B cell (primary cell): Measurements from ENCODE around the gene HLA-C. TPM values are rescaled to one million over a fixed set of nuclear protein-coding genes. Genes with fewer than 3 reads are reported as not detected.

Source experiments
- ATAC-seq: fragments of 200-7000 bp; cut with Tn5 transposase; one replicate; pipeline ENCODE4 v1.10.0; 2021; ENCODE audit warnings: low read depth, mild to moderate bottlenecking, moderate number of reproducible peaks, moderate library complexity
- CTCF ChIA-PET: fragments of 350-600 bp; sonication (Branson Sonifier 250); formaldehyde crosslinking; loops from one replicate; lab custom pipeline; 2021; ENCODE audit warnings: antibody characterized with exemption, inconsistent platforms; lab: Charles Lee
- POLR2A ChIA-PET: fragments of 350-600 bp; sonication (Branson Sonifier 250); formaldehyde crosslinking; loops from one replicate; lab custom pipeline; 2021; ENCODE audit warnings: antibody characterized with exemption; lab: Charles Lee
- DNase-seq: peaks from one replicate; pipeline ENCODE4 v3.0.0; 2013
- H2AFZ ChIP-seq: 2 replicates; pipeline ENCODE4 v1.6.1; 2012; ENCODE audit warnings: mild to moderate bottlenecking, low read depth, low read length; ENCODE audit not compliant: insufficient read depth, poor library complexity, severe bottlenecking
- H3K27ac ChIP-seq, 2 donors: 1 replicate in 1 of 2; 2 replicates in 1 of 2; pipeline ENCODE4 v1.5.1; 2012 to 2013; ENCODE audit warnings: low read length in 2 of 2, mild to moderate bottlenecking in 2 of 2, moderate library complexity in 1 of 2
- H3K27me3 ChIP-seq, 4 experiments: fragments of 200-600 bp in 1 of 4; sonication (generic) in 1 of 4; replicated peaks in 1 of 4; 1 replicate in 2 of 4; 2 replicates in 2 of 4; pipeline versions ENCODE4 v1.6.1 to v1.7.0; 2013 to 2016; ENCODE audit warnings: low read length in 3 of 4, mild to moderate bottlenecking in 2 of 4, mixed read lengths in 1 of 4, moderate library complexity in 1 of 4; ENCODE audit not compliant: insufficient read depth in 4 of 4, control insufficient read depth in 3 of 4; ENCODE audit errors: control extremely low read depth in 1 of 4
- H3K36me3 ChIP-seq, 2 experiments: replicated peaks in 1 of 2; 1 replicate in 1 of 2; 2 replicates in 1 of 2; pipeline versions ENCODE4 v1.6.1 to v1.7.1; 2013; ENCODE audit warnings: low read length in 1 of 2; ENCODE audit not compliant: insufficient read depth in 2 of 2, control insufficient read depth in 1 of 2; ENCODE audit errors: control extremely low read depth in 1 of 2, extremely low read depth in 1 of 2
- H3K4me1 ChIP-seq, 2 donors: fragments of 200-600 bp in 1 of 2; sonication (generic) in 1 of 2; 1 replicate in 1 of 2; 2 replicates in 1 of 2; pipeline versions ENCODE4 v1.5.1 to v1.6.1; 2013 to 2017; ENCODE audit warnings: low read length in 2 of 2; ENCODE audit not compliant: control insufficient read depth in 2 of 2, insufficient read depth in 2 of 2
- H3K4me2 ChIP-seq: replicated peaks from 2 replicates; pipeline ENCODE3; 2012; ENCODE audit warnings: mild to moderate bottlenecking, low read depth, low read length; ENCODE audit not compliant: poor library complexity, severe bottlenecking
- H3K4me3 ChIP-seq, 5 experiments: fragments of 200-600 bp in 1 of 5; sonication (generic) in 1 of 5; 1 replicate in 3 of 5; 2 replicates in 2 of 5; pipeline versions ENCODE4 v1.5.1 to v1.7.0; 2011 to 2016; ENCODE audit warnings: low read length in 4 of 5, mild to moderate bottlenecking in 4 of 5, low read depth in 2 of 5, control low read depth in 1 of 5, moderate library complexity in 1 of 5; ENCODE audit not compliant: insufficient read depth in 1 of 5; ENCODE audit errors: control extremely low read depth in 1 of 5, extremely low read depth in 1 of 5
- H3K79me2 ChIP-seq: fragments of 200-600 bp; sonication (generic); one replicate; pipeline ENCODE4 v1.6.0; 2016; ENCODE audit warnings: low read length; ENCODE audit not compliant: control insufficient read depth, insufficient read depth
- H3K9ac ChIP-seq: fragments of 200-600 bp; sonication (generic); 2 replicates; pipeline ENCODE4 v1.6.1; 2017; ENCODE audit warnings: mild to moderate bottlenecking, low read length, moderate library complexity
- H3K9me3 ChIP-seq, 3 donors: one replicate each; pipeline versions ENCODE4 v1.6.1 to v1.7.1; 2013; ENCODE audit warnings: low read length in 2 of 3; ENCODE audit not compliant: control insufficient read depth in 2 of 3, insufficient read depth in 1 of 3; ENCODE audit errors: control extremely low read depth in 1 of 3
- H4K20me1 ChIP-seq: 2 replicates; pipeline ENCODE4 v1.6.0; 2012; ENCODE audit warnings: mild to moderate bottlenecking, low read length; ENCODE audit not compliant: insufficient read depth, control insufficient read depth, poor library complexity, severe bottlenecking
- H3K27ac Mint-ChIP-seq: one replicate; pipeline ENCODE4 v1.8.0; 2021; ENCODE audit warnings: mixed read lengths
- H3K27me3 Mint-ChIP-seq: one replicate; pipeline ENCODE4 v1.8.0; 2021; ENCODE audit warnings: mixed read lengths
- H3K4me1 Mint-ChIP-seq: one replicate; pipeline ENCODE4 v1.8.0; 2021; ENCODE audit warnings: mixed read lengths
- H3K4me3 Mint-ChIP-seq: one replicate; pipeline ENCODE4 v1.8.0; 2021; ENCODE audit warnings: mixed read lengths
- H3K9me3 Mint-ChIP-seq: one replicate; pipeline ENCODE4 v1.8.0; 2022; ENCODE audit warnings: mixed read lengths; ENCODE audit not compliant: insufficient read depth
- CTCF ChIP-seq: fragments of 200-600 bp; IDR thresholded peaks from one replicate; pipeline ENCODE4 v1.8.0; 2022; ENCODE audit warnings: antibody characterized with exemption, mild to moderate bottlenecking
- EZH2 ChIP-seq: IDR thresholded peaks from 2 replicates; pipeline ENCODE4 v1.6.1; 2012; ENCODE audit warnings: borderline replicate concordance, low read depth, mild to moderate bottlenecking, moderate library complexity, low read length; ENCODE audit not compliant: insufficient read depth, poor library complexity, severe bottlenecking
- WGBS: methylation state at CpG from one replicate; pipeline ENCODE4 v1.1.5; 2013; ENCODE audit warnings: missing lambda C conversion rate; ENCODE audit not compliant: insufficient coverage; 5-methylcytosine and 5-hydroxymethylcytosine counted together
- intact Hi-C: fragments of 100-400 bp; cut with micrococcal nuclease; formaldehyde crosslinking; loops from one replicate; pipeline ENCODE4 v1.10.0; 2022
- polyA plus RNA-seq: library from polyadenylated mRNA; depleted of rRNA; stranded (reverse); fragments of >200 nt; gene quantifications from 2 replicates; pipeline ENCODE4 v1.2.3, GENCODE V29; 2012
- total RNA-seq, 2 donors: library from RNA; stranded (reverse); fragments of 120-200 nt in 1 of 2; gene quantifications; 1 replicate in 1 of 2; 2 replicates in 1 of 2; pipeline versions ENCODE4 v1.2.3 to v1.2.4, GENCODE V29; 2013 to 2022

The HLA-C gene
- total and polyA plus RNA-seq, 2 donors (not counting 1 experiment from before 2014, with no cell fraction given) = 998 to 1,983 TPM

- intact Hi-C loops = loop anchor here (5.0 kb wide), 1 partner anchor 33 kb away; no protein-coding TSS in a partner anchor
Measured at GRCh38 chr6:31294056-31294455, 22.2 kb upstream of the HLA-C start.

More at GRCh38 chr6:31294056-31294455, 22.2 kb upstream of the HLA-C start:
- H3K4me1 Mint-ChIP-seq = no peaks in the 10 kb centered on the region
- Histone ChIP-seq H3K36me3 (no peaks in the 10 kb centered on the region), H3K4me3 (no peak overlapping the region), H3K9me3 (peaks cover 0 to 2% (median 0%) of the 10 kb centered on the region in 3 donors), H3K4me1 (no peaks in the 10 kb centered on the region), H3K79me2 (no peaks in the 10 kb centered on the region), H4K20me1 (no peaks in the 10 kb centered on the region), H3K27ac (no peak overlapping the region), H3K9ac (no peak overlapping the region), H3K27me3 (peaks cover 0 to 17% (median 8%) of the 10 kb centered on the region in 4 experiments), H3K4me2 (no peak overlapping the region), H2AFZ (no peak overlapping the region)
- peaks cover 5% of the 10 kb centered on the region for H3K9me3 Mint-ChIP-seq
- TF ChIP-seq CTCF (no peak), EZH2 (no peak)
- H3K27ac Mint-ChIP-seq = no peak overlapping the region
- DNase-seq (no peak), ATAC-seq (no peak)
- WGBS = 100% methylated on average over 1 of the region's 3 CpGs
- POLR2A ChIA-PET = interaction anchor here (0.6 kb wide), 1 partner anchor 622 kb away, joined by 5 read pairs; no protein-coding TSS in a partner anchor
- peaks cover 26% of the 10 kb centered on the region for H3K27me3 Mint-ChIP-seq
- CTCF ChIA-PET = interaction anchor here (1.0 to 1.1 kb wide), 2 partner anchors 14 to 16 kb away, joined by 4 to 6 read pairs; no protein-coding TSS in a partner anchor
- no peak overlapping the region for H3K4me3 Mint-ChIP-seq
